ENCODE results near the gene PRR13. TPM values are rescaled to one million over a fixed set of nuclear protein-coding genes. Genes with fewer than 3 reads are reported as not detected.
A peak's percentile ranks its signal among the peaks of the same experiment; 100 is the strongest.

Gene PRR13
- total RNA-seq, 4 donors from 2014 or later, result 40.3 to 90.4 (median 74.2) TPM

GRCh38 chr12:53450936-53451335 is 9.4 kb downstream of the PRR13 start:
- no peak for ATAC-seq
- Histone ChIP-seq H3K36me3 (peaks cover 0 to 28% of the 10 kb centered on the region in 2 donors), H3K9me3 (no peaks in the 10 kb centered on the region), H3K27ac (no peak overlapping the region), H3K4me1 (peaks cover 28 to 32% of the 10 kb centered on the region in 2 donors), H3K27me3 (no peaks in the 10 kb centered on the region), H3K4me3 (no peak overlapping the region)
- no peak for DNase-seq
- intact Hi-C loops (cut with DNase I; ENCODE audit: low total_unique reads) (loop anchor here (1.0 to 10.0 kb wide), 3 partner anchors 10 to 396 kb away; partner anchors contain the start of genes ATF7, PRR13 and TNS2), in situ Hi-C loops (cut with MboI; ENCODE audit: low sequenced_read_pairs in 4 of 4) (no loop called here)
- TF ChIP-seq CTCF (IDR thresholded peaks at IDR 0.05 in 4 of 5, conservative IDR thresholded peaks at IDR 0.05 in 1 of 5) (no peak), POLR2A (IDR thresholded peaks at IDR 0.05) (no peak)

- Histone ChIP-seq H3K4me3 (peak within 1 kb of the TSS; percentile 73 to 90 (median 80)), H3K4me1 (peaks cover 28 to 33% of the 10 kb centered on the region in 2 donors), H3K9me3 (no peaks in the 10 kb centered on the region), H3K27ac (peak within 1 kb of the TSS; percentile 92 to 98 (median 98)), H3K36me3 (peaks cover 0 to 31% of the 10 kb centered on the region in 2 donors), H3K27me3 (no peaks in the 10 kb centered on the region)
- intact Hi-C loops (cut with DNase I; ENCODE audit: low total_unique reads) (loop anchor here (1.0 to 10.0 kb wide), 6 partner anchors 10 to 397 kb away; partner anchors contain the start of genes ATF7, PRR13, TARBP2 and TNS2), in situ Hi-C loops (cut with MboI; ENCODE audit: low sequenced_read_pairs in 4 of 4) (no loop called here)
- TF ChIP-seq POLR2A (IDR thresholded peaks at IDR 0.05), result peak; percentile 80 to 83
- peak; percentile 89 to 94 (median 93) for TF ChIP-seq CTCF (IDR thresholded peaks at IDR 0.05 in 4 of 5, conservative IDR thresholded peaks at IDR 0.05 in 1 of 5)
- ATAC-seq, result peak; percentile 97 to 98
- DNase-seq, result peak; percentile 98 to 99
These were observed 10.2 kb downstream of the PRR13 start, which contains the start of gene PCBP2 for GRCh38 chr12:53451661-53452158. PCBP2 (plus strand) TSS chr12:53452102; CDS start chr12:53454801, 2,699 bp downstream.

GRCh38 chr12:53452159-53453077 is 10.9 kb downstream of the PRR13 start:
- peak; percentile 11 to 32 for TF ChIP-seq POLR2A (IDR thresholded peaks at IDR 0.05)
- TF ChIP-seq CTCF (IDR thresholded peaks at IDR 0.05 in 4 of 5, conservative IDR thresholded peaks at IDR 0.05 in 1 of 5), result peak in 3 of 5 experiments; percentile 36 to 54 (median 39)
- intact Hi-C loops (cut with DNase I; ENCODE audit: low total_unique reads) (loop anchor here (1.0 to 10.0 kb wide), 4 partner anchors 26 to 398 kb away; partner anchors contain the start of genes TARBP2 and TNS2), in situ Hi-C loops (cut with MboI; ENCODE audit: low sequenced_read_pairs in 4 of 4) (no loop called here)
- ATAC-seq (peak; percentile 68 to 72), DNase-seq (peak; percentile 76 to 88)
- Histone ChIP-seq H3K27ac (peak overlapping the region; percentile 92 to 98 (median 98)), H3K4me1 (peaks cover 28 to 33% of the 10 kb centered on the region in 2 donors), H3K27me3 (no peaks in the 10 kb centered on the region), H3K4me3 (peak overlapping the region; percentile 73 to 90 (median 80)), H3K36me3 (peaks cover 1 to 36% of the 10 kb centered on the region in 2 donors), H3K9me3 (no peaks in the 10 kb centered on the region)

- no peak for TF ChIP-seq POLR2A (IDR thresholded peaks at IDR 0.05)
- TF ChIP-seq CTCF (IDR thresholded peaks at IDR 0.05 in 4 of 5, conservative IDR thresholded peaks at IDR 0.05 in 1 of 5), result no peak
- Histone ChIP-seq H3K36me3 (peaks cover 3 to 53% of the 10 kb centered on the region in 2 donors), H3K4me1 (peaks cover 31 to 33% of the 10 kb centered on the region in 2 donors), H3K27me3 (no peaks in the 10 kb centered on the region), H3K27ac (peak overlapping the region; percentile 92 to 98 (median 98)), H3K4me3 (peak overlapping the region in 3 of 4 donors; percentile 73 to 83 (median 77)), H3K9me3 (no peaks in the 10 kb centered on the region)
- DNase-seq, result no peak
- in situ Hi-C loops (cut with MboI; ENCODE audit: low sequenced_read_pairs in 4 of 4) (no loop called here), intact Hi-C loops (cut with DNase I; ENCODE audit: low total_unique reads) (loop anchor here (2.0 to 10.0 kb wide), 3 partner anchors 25 to 399 kb away; partner anchors contain the start of gene TNS2)
- no peak for ATAC-seq
These were observed 12.6 kb downstream of the PRR13 start for GRCh38 chr12:53453953-53454640.
